Endothelial cell of umbilical vein (primary cell): Measurements from ENCODE around the gene CEP55. TPM values are rescaled to one million over a fixed set of nuclear protein-coding genes. Genes with fewer than 3 reads are reported as not detected.

ENCODE experiments used
- BruUV-seq: library from RNA; stranded (reverse); fragments of 400-500 nt; replicated peaks from 2 replicates; lab custom pipeline; 2021; lab: Mats Ljungman, UMichigan
- CTCF ChIA-PET: fragments of 300-600, 350-600 bp; sonication (Branson Sonifier 250); formaldehyde crosslinking; loops from one replicate; lab custom pipeline; 2021; ENCODE audit warnings: antibody characterized with exemption, inconsistent platforms; lab: Charles Lee
- POLR2A ChIA-PET: fragments of 300-600, 350-600 bp; sonication (Branson Sonifier 250); formaldehyde crosslinking; loops from one replicate; lab custom pipeline; 2021; ENCODE audit warnings: antibody characterized with exemption, inconsistent platforms; lab: Charles Lee
- DNase-seq: peaks from one replicate; pipeline ENCODE4 v3.0.0-alpha.2; 2011; ENCODE audit warnings: low read depth, low spot score
- FAIRE-seq: peaks from 2 replicates; lab custom pipeline; 2011; peaks lifted over from hg19 to GRCh38; lab: Jason Lieb, UNC
- H2AFZ ChIP-seq: 2 replicates; pipeline ENCODE4 v1.6.0; 2012; ENCODE audit warnings: low read depth, low read length, control low read depth, inconsistent platforms
- H3K27ac ChIP-seq: 2 replicates; pipeline ENCODE4 v1.5.1; 2011; ENCODE audit warnings: low read depth, mild to moderate bottlenecking, control low read depth, low read length, moderate library complexity; ENCODE audit not compliant: insufficient read depth
- H3K27me3 ChIP-seq, 2 experiments: 2 replicates each; pipeline versions ENCODE4 v1.6.0 to v1.6.1; 2011; ENCODE audit warnings: low read length in 2 of 2, mixed read lengths in 1 of 2; ENCODE audit not compliant: control insufficient read depth in 2 of 2, insufficient read depth in 2 of 2
- H3K36me3 ChIP-seq, 2 experiments: 2 replicates in 1 of 2; 3 replicates in 1 of 2; pipeline ENCODE4 v1.5.1; 2011; ENCODE audit warnings: low read length in 2 of 2, mild to moderate bottlenecking in 1 of 2, moderate library complexity in 1 of 2; ENCODE audit not compliant: control insufficient read depth in 2 of 2, insufficient read depth in 2 of 2; ENCODE audit errors: extremely low read depth in 1 of 2
- H3K4me1 ChIP-seq: 3 replicates; pipeline ENCODE4 v1.5.1; 2011; ENCODE audit warnings: mild to moderate bottlenecking, low read length; ENCODE audit not compliant: control insufficient read depth, insufficient read depth; ENCODE audit errors: extremely low read depth
- H3K4me2 ChIP-seq: 2 replicates; pipeline ENCODE4 v1.6.1; 2011; ENCODE audit warnings: low read length, control low read depth, mixed read lengths; ENCODE audit not compliant: insufficient read depth
- H3K4me3 ChIP-seq, 3 experiments: fragments of 200-600 bp in 1 of 3; sonication (generic), shearing (Covaris generic) in 1 of 3; replicated peaks in 1 of 3; 2 replicates each; pipeline ENCODE4 v1.5.1; 2011 to 2016; ENCODE audit warnings: control low read depth in 3 of 3, low read length in 3 of 3, mild to moderate bottlenecking in 2 of 3, inconsistent platforms in 1 of 3, low read depth in 1 of 3, moderate library complexity in 1 of 3; ENCODE audit not compliant: insufficient read depth in 1 of 3
- H3K79me2 ChIP-seq: 2 replicates; pipeline ENCODE4 v1.6.0; 2012; ENCODE audit warnings: low read length, inconsistent platforms; ENCODE audit not compliant: control insufficient read depth, insufficient read depth
- H3K9ac ChIP-seq: replicated peaks from 2 replicates; pipeline ENCODE3; 2011; ENCODE audit warnings: low read length, control low read depth; ENCODE audit not compliant: insufficient read depth; ENCODE audit errors: extremely low read depth
- H3K9me1 ChIP-seq: replicated peaks from 3 replicates; pipeline ENCODE4 v1.6.0; 2011; ENCODE audit warnings: mild to moderate bottlenecking, low read length; ENCODE audit not compliant: control insufficient read depth, insufficient read depth; ENCODE audit errors: extremely low read depth
- H3K9me3 ChIP-seq: replicated peaks from 2 replicates; pipeline ENCODE4 v1.5.1; 2012; ENCODE audit warnings: low read length, inconsistent platforms; ENCODE audit not compliant: control insufficient read depth, insufficient read depth
- H4K20me1 ChIP-seq: replicated peaks from 2 replicates; pipeline ENCODE3; 2011; ENCODE audit warnings: mild to moderate bottlenecking, low read length; ENCODE audit not compliant: control insufficient read depth, insufficient read depth; ENCODE audit errors: extremely low read depth
- EZH2 ChIP-seq: IDR thresholded peaks from 2 replicates; pipeline ENCODE4 v1.6.1; 2012; ENCODE audit warnings: borderline replicate concordance, low read depth, mild to moderate bottlenecking, moderate library complexity, low read length, inconsistent platforms; ENCODE audit not compliant: severe bottlenecking
- FOS ChIP-seq: IDR thresholded peaks from 2 replicates; pipeline ENCODE4 v1.6.1; 2011; ENCODE audit warnings: mild to moderate bottlenecking, low read length, moderate library complexity, borderline replicate concordance; ENCODE audit not compliant: insufficient read depth
- GATA2 ChIP-seq: IDR thresholded peaks from 2 replicates; pipeline ENCODE4 v1.7.0; 2011; ENCODE audit warnings: low read depth, mild to moderate bottlenecking, moderate library complexity, mixed read lengths, low read length; ENCODE audit not compliant: insufficient read length, insufficient read depth
- JUN ChIP-seq: IDR thresholded peaks from 2 replicates; pipeline ENCODE4 v1.6.1; 2011; ENCODE audit warnings: borderline replicate concordance, low read depth; ENCODE audit not compliant: insufficient read length, insufficient read depth
- MYC ChIP-seq: IDR thresholded peaks from one replicate; pipeline ENCODE4 v1.6.1; 2011; ENCODE audit warnings: mild to moderate bottlenecking, low read depth, low read length
- POLR2A ChIP-seq: IDR thresholded peaks from 2 replicates; pipeline ENCODE4 v1.6.1; 2012; ENCODE audit warnings: low read depth, mild to moderate bottlenecking, control low read depth, low read length
- POLR2AphosphoS5 ChIP-seq: IDR thresholded peaks from 2 replicates; pipeline ENCODE4 v1.6.1; 2012; ENCODE audit warnings: low read depth, mild to moderate bottlenecking, control low read depth, low read length, moderate library complexity; ENCODE audit not compliant: insufficient read depth
- dilution Hi-C: fragments of 300-500 bp; cut with MboI; formaldehyde crosslinking; loops from one replicate; pipeline ENCODE4 v1.15.0; 2019; ENCODE audit warnings: low sequenced_read_pairs; ENCODE audit not compliant: extremely low pct_ligation_motif_present
- intact Hi-C: fragments of 100-400 bp; cut with micrococcal nuclease; formaldehyde crosslinking; loops from one replicate; pipeline ENCODE4 v1.10.0; 2022
- polyA plus RNA-seq, 4 experiments: library from polyadenylated mRNA; depleted of rRNA in 3 of 4; stranded (reverse) in 3 of 4; unstranded in 1 of 4; fragments of >200 nt; gene quantifications; 2 replicates each; pipeline versions ENCODE4 v1.2.1 to v1.2.3, GENCODE V29; 2011 to 2012; ENCODE audit warnings: missing spikeins in 1 of 4
- total RNA-seq: library from RNA; stranded (reverse); gene quantifications from 2 replicates; pipeline ENCODE4 v1.2.3, GENCODE V29; 2021
- TF ChIP-seq, protein P1 (sequence below): IDR thresholded peaks from 2 replicates; pipeline ENCODE4 v1.6.1; 2011; ENCODE audit not compliant: insufficient read depth, insufficient read length
- TF ChIP-seq, protein P2 (sequence below), 2 donors: IDR thresholded peaks; 1 replicate in 1 of 2; 2 replicates in 1 of 2; pipeline ENCODE4 v1.5.1; 2011; ENCODE audit warnings: low read length in 2 of 2, mild to moderate bottlenecking in 2 of 2, moderate library complexity in 2 of 2, control low read depth in 1 of 2, inconsistent platforms in 1 of 2, low read depth in 1 of 2; ENCODE audit not compliant: insufficient read depth in 1 of 2; ENCODE audit errors: extremely low read depth in 1 of 2

The CEP55 gene
- total and polyA plus RNA-seq, 2 donors (not counting 3 experiments of a cell fraction or from before 2014, with no cell fraction given), result 17.4 to 63.0 TPM

DNA sequence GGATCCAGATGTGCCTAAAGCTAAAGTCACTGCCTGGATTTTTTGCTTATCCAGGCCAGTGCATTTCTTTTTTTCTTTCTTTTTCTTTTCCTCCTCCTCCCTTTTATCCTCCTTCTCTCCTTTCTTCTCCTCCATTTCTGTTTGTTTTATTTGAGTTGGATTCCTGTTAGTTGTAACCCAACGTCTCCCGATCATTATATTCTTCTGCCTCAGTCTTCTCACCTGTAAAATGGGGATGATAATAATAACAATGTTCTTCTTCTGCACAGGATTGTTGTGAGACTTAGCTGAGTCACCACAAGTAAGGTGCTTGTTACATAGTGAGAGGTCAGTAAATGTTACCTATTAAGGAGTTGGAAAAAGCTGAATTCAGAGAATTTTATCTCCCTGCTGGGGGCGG is 56.4 kb downstream of the CEP55 start:
- Histone ChIP-seq H3K4me1 (peaks cover 20% of the 10 kb centered on the region), H3K79me2 (no peaks in the 10 kb centered on the region), H2AFZ (no peak overlapping the region), H3K9me3 (no peaks in the 10 kb centered on the region), H3K27ac (no peak overlapping the region), H3K9ac (no peak overlapping the region), H3K9me1 (no peaks in the 10 kb centered on the region), H3K27me3 (no peaks in the 10 kb centered on the region), H3K36me3 (no peaks in the 10 kb centered on the region), H4K20me1 (no peaks in the 10 kb centered on the region), H3K4me3 (no peak overlapping the region), H3K4me2 (no peak overlapping the region)
- FAIRE-seq (no peak), DNase-seq (no peak)
- intact Hi-C loops (no loop called here), dilution Hi-C loops (no loop called here)
- BruUV-seq, result no TSS peak
- TF ChIP-seq JUN (no peak), POLR2AphosphoS5 (no peak), MYC (no peak), POLR2A (no peak), EZH2 (no peak), GATA2 (no peak), FOS (no peak)
- TF ChIP-seq, protein P1, sequence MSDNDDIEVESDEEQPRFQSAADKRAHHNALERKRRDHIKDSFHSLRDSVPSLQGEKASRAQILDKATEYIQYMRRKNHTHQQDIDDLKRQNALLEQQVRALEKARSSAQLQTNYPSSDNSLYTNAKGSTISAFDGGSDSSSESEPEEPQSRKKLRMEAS, result no peak
- TF ChIP-seq, protein P2, sequence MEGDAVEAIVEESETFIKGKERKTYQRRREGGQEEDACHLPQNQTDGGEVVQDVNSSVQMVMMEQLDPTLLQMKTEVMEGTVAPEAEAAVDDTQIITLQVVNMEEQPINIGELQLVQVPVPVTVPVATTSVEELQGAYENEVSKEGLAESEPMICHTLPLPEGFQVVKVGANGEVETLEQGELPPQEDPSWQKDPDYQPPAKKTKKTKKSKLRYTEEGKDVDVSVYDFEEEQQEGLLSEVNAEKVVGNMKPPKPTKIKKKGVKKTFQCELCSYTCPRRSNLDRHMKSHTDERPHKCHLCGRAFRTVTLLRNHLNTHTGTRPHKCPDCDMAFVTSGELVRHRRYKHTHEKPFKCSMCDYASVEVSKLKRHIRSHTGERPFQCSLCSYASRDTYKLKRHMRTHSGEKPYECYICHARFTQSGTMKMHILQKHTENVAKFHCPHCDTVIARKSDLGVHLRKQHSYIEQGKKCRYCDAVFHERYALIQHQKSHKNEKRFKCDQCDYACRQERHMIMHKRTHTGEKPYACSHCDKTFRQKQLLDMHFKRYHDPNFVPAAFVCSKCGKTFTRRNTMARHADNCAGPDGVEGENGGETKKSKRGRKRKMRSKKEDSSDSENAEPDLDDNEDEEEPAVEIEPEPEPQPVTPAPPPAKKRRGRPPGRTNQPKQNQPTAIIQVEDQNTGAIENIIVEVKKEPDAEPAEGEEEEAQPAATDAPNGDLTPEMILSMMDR (IDR thresholded peaks at IDR 0.05; ENCODE audit: extremely low read depth in 1 of 2, insufficient read depth in 1 of 2, low read depth in 1 of 2, low read length in 2 of 2), result no peak
- CTCF ChIA-PET, result interaction anchor here (0.7 to 6.0 kb wide), 7 partner anchors 9 to 306 kb away, joined by 3 to 239 read pairs (median 3); no protein-coding TSS in a partner anchor
- POLR2A ChIA-PET, result no interaction called here
